Vagina (tissue), 2 donors: ENCODE data around the gene MPRIP. TPM values are rescaled to one million over a fixed set of nuclear protein-coding genes. Genes with fewer than 3 reads are reported as not detected.

Experiments used
- DNase-seq, 2 donors: peaks; one replicate each; pipeline ENCODE4 v3.0.0-alpha.2; 2017; ENCODE audit errors: extremely low spot score in 2 of 2
- H3K27ac ChIP-seq: fragments of 200-600 bp; sonication (generic); one replicate; pipeline ENCODE4 v1.5.1; 2019
- H3K27me3 ChIP-seq: fragments of 200-600 bp; sonication (generic); one replicate; pipeline ENCODE4 v1.5.1; 2019
- H3K36me3 ChIP-seq, 2 donors: fragments of 200-600 bp; sonication (generic); one replicate each; pipeline ENCODE4 v1.5.1; 2017 to 2019
- H3K4me1 ChIP-seq: fragments of 200-600 bp; sonication (generic); one replicate; pipeline ENCODE4 v1.5.1; 2019
- H3K4me3 ChIP-seq, 2 donors: fragments of 200-600 bp; sonication (generic); 1 replicate in 1 of 2; 2 replicates in 1 of 2; pipeline ENCODE4 v1.5.1; 2016 to 2019
- H3K9me3 ChIP-seq: fragments of 200-600 bp; sonication (generic); one replicate; pipeline ENCODE4 v1.5.1; 2019
- CTCF ChIP-seq, 3 experiments: fragments of 450-650 bp in 2 of 3; fragments of 200-600 bp in 1 of 3; sonication (generic) in 1 of 3; IDR thresholded peaks; one replicate each; pipeline ENCODE4 v1.5.1; 2017 to 2019; ENCODE audit warnings: antibody characterized with exemption in 3 of 3, mild to moderate bottlenecking in 2 of 3, moderate library complexity in 2 of 3
- POLR2A ChIP-seq, 2 donors: fragments of 450-650 bp; IDR thresholded peaks; one replicate each; pipeline ENCODE4 v1.6.1; 2017; ENCODE audit warnings: antibody characterized with exemption in 2 of 2, mild to moderate bottlenecking in 2 of 2, moderate library complexity in 2 of 2
- POLR2AphosphoS5 ChIP-seq, 2 donors: sonication (generic); formaldehyde crosslinking; IDR thresholded peaks; one replicate each; pipeline ENCODE4 v1.9.0; 2017; ENCODE audit warnings: antibody characterized with exemption in 2 of 2, mild to moderate bottlenecking in 2 of 2, low read depth in 1 of 2; ENCODE audit not compliant: insufficient read depth in 1 of 2
- intact Hi-C: fragments of 100-400 bp; cut with DNase I; formaldehyde crosslinking; loops from one replicate; pipeline ENCODE4 v1.15.1; 2023
- total RNA-seq: library from RNA; depleted of rRNA; stranded (reverse); fragments of >200 nt; gene quantifications from one replicate; pipeline ENCODE4 v1.2.3, GENCODE V29; 2016

MPRIP gene
- total RNA-seq, 1 donor from 2014 or later, result 202 TPM

- Histone ChIP-seq H3K27me3 (no peaks in the 10 kb centered on the region), H3K4me3 (no peak overlapping the region), H3K4me1 (peaks cover 10% of the 10 kb centered on the region), H3K27ac (no peak overlapping the region), H3K9me3 (no peaks in the 10 kb centered on the region), H3K36me3 (peaks cover 0 to 85% of the 10 kb centered on the region in 2 donors)
- DNase-seq, result no peak
- no peak for TF ChIP-seq POLR2AphosphoS5 (IDR thresholded peaks at IDR 0.05; ENCODE audit: insufficient read depth in 1 of 2, low read depth in 1 of 2)
- TF ChIP-seq CTCF (IDR thresholded peaks at IDR 0.05), result no peak
- no peak for TF ChIP-seq POLR2A (IDR thresholded peaks at IDR 0.05)
- intact Hi-C loops, result no loop called here
These were observed 131.7 kb downstream of the MPRIP start for GRCh38 chr17:17173921-17174320.

- no peak overlapping the region for H3K4me3 ChIP-seq
- intact Hi-C loops, result no loop called here
- no peaks in the 10 kb centered on the region for H3K27me3 ChIP-seq
- no peaks in the 10 kb centered on the region for H3K9me3 ChIP-seq
- TF ChIP-seq CTCF (IDR thresholded peaks at IDR 0.05), result no peak
- TF ChIP-seq POLR2A (IDR thresholded peaks at IDR 0.05), result no peak
- no peak for TF ChIP-seq POLR2AphosphoS5 (IDR thresholded peaks at IDR 0.05; ENCODE audit: insufficient read depth in 1 of 2, low read depth in 1 of 2)
- H3K4me1 ChIP-seq, result peaks cover 12% of the 10 kb centered on the region
- H3K36me3 ChIP-seq, result peaks cover 0 to 93% of the 10 kb centered on the region in 2 donors
- DNase-seq, result no peak
- H3K27ac ChIP-seq, result no peak overlapping the region
These were observed 133.1 kb downstream of the MPRIP start for GRCh38 chr17:17175340-17175739.

GRCh38 chr17:17175917-17176316 is 133.7 kb downstream of the MPRIP start:
- Histone ChIP-seq H3K27me3 (no peaks in the 10 kb centered on the region), H3K36me3 (peaks cover 0 to 98% of the 10 kb centered on the region in 2 donors), H3K9me3 (no peaks in the 10 kb centered on the region), H3K27ac (no peak overlapping the region), H3K4me3 (no peak overlapping the region), H3K4me1 (peaks cover 9% of the 10 kb centered on the region)
- DNase-seq, result no peak
- intact Hi-C loops, result no loop called here
- TF ChIP-seq CTCF (IDR thresholded peaks at IDR 0.05), result no peak
- TF ChIP-seq POLR2A (IDR thresholded peaks at IDR 0.05), result no peak
- TF ChIP-seq POLR2AphosphoS5 (IDR thresholded peaks at IDR 0.05; ENCODE audit: insufficient read depth in 1 of 2, low read depth in 1 of 2), result no peak

- intact Hi-C loops, result no loop called here
- TF ChIP-seq CTCF (IDR thresholded peaks at IDR 0.05), result no peak
- TF ChIP-seq POLR2A (IDR thresholded peaks at IDR 0.05), result no peak
- no peak for TF ChIP-seq POLR2AphosphoS5 (IDR thresholded peaks at IDR 0.05; ENCODE audit: insufficient read depth in 1 of 2, low read depth in 1 of 2)
- H3K27me3 ChIP-seq, result no peaks in the 10 kb centered on the region
- no peak overlapping the region for H3K4me3 ChIP-seq
- no peak overlapping the region for H3K27ac ChIP-seq
- peaks cover 7% of the 10 kb centered on the region for H3K4me1 ChIP-seq
- peaks cover 0 to 98% of the 10 kb centered on the region in 2 donors for H3K36me3 ChIP-seq
- DNase-seq, result no peak
- H3K9me3 ChIP-seq, result no peaks in the 10 kb centered on the region
These were observed 134.1 kb downstream of the MPRIP start for GRCh38 chr17:17176341-17176740.

- no peak overlapping the region for H3K4me3 ChIP-seq
- intact Hi-C loops, result no loop called here
- no peak overlapping the region for H3K27ac ChIP-seq
- DNase-seq, result no peak
- TF ChIP-seq POLR2A (IDR thresholded peaks at IDR 0.05), result no peak
- TF ChIP-seq CTCF (IDR thresholded peaks at IDR 0.05), result no peak
- no peak for TF ChIP-seq POLR2AphosphoS5 (IDR thresholded peaks at IDR 0.05; ENCODE audit: insufficient read depth in 1 of 2, low read depth in 1 of 2)
- peaks cover 0 to 98% of the 10 kb centered on the region in 2 donors for H3K36me3 ChIP-seq
- peaks cover 7% of the 10 kb centered on the region for H3K4me1 ChIP-seq
- H3K9me3 ChIP-seq, result no peaks in the 10 kb centered on the region
- no peaks in the 10 kb centered on the region for H3K27me3 ChIP-seq
These were observed 134.9 kb downstream of the MPRIP start for GRCh38 chr17:17177176-17177575.
